ENCODE measurements around the gene LYL1.

The LYL1 gene

GRCh38 chr19:13104360-13104847 lies 1.7 kb upstream of the LYL1 start:
- DNase-seq = no peak

- no peak for DNase-seq
Measured at GRCh38 chr19:13103581-13104359, 1.1 kb upstream of the LYL1 start.

- no peak for DNase-seq
Measured at GRCh38 chr19:13102416-13102665, 317 bp downstream of the LYL1 start.

GRCh38 chr19:13101590-13102415 lies 855 bp downstream of the LYL1 start:
- DNase-seq = no peak

- no peak for DNase-seq
Measured at GRCh38 chr19:13100841-13101589, 1.6 kb downstream of the LYL1 start.

GRCh38 chr19:13100031-13100588 lies 2.5 kb downstream of the LYL1 start:
- DNase-seq = no peak

GRCh38 chr19:13099073-13099999 lies 3.3 kb downstream of the LYL1 start:
- no peak for DNase-seq

GRCh38 chr19:13098277-13099072 lies 4.2 kb downstream of the LYL1 start:
- DNase-seq = no peak

- no peak for DNase-seq
Measured at GRCh38 chr19:13097463-13098258, 5.0 kb downstream of the LYL1 start.

- no peak for DNase-seq
Measured at GRCh38 chr19:13097033-13097462, 5.6 kb downstream of the LYL1 start.

GRCh38 chr19:13095934-13096927 lies 6.4 kb downstream of the LYL1 start:
- no peak for DNase-seq

- no peak for DNase-seq
Measured at GRCh38 chr19:13095393-13095784, 7.3 kb downstream of the LYL1 start.

GRCh38 chr19:13094771-13095392 lies 7.8 kb downstream of the LYL1 start:
- DNase-seq = no peak

- DNase-seq = no peak
Measured at GRCh38 chr19:13094106-13094504, 8.6 kb downstream of the LYL1 start.

- DNase-seq = peak; percentile 68
Measured at GRCh38 chr19:13093407-13094105, 9.1 kb downstream of the LYL1 start.

- no peak for DNase-seq
Measured at GRCh38 chr19:13092606-13093235, 9.9 kb downstream of the LYL1 start.

- DNase-seq = no peak
Measured at GRCh38 chr19:13092158-13092543, 10.5 kb downstream of the LYL1 start.
